ENCODE measurements around the gene IWS1.
"Not testable (repeated sequence)": the region's sequence is repeated elsewhere in the genome, so short reads cannot be mapped to it uniquely, and the experiment has no call there.

IWS1 gene

GRCh38 chr2:127463155-127463991, 62.9 kb downstream of the IWS1 start:
- in situ Hi-C loops (cut with HindIII; ENCODE audit: low sequenced_read_pairs), result no loop called here

- in situ Hi-C loops (cut with HindIII; ENCODE audit: low sequenced_read_pairs), result no loop called here
Measured at GRCh38 chr2:127462461-127462860, 63.8 kb downstream of the IWS1 start.

- in situ Hi-C loops (cut with HindIII; ENCODE audit: low sequenced_read_pairs), result no loop called here
Measured at GRCh38 chr2:127456960-127457359, 69.3 kb downstream of the IWS1 start.

GRCh38 chr2:127455566-127456493, 70.5 kb downstream of the IWS1 start:
- in situ Hi-C loops (cut with HindIII; ENCODE audit: low sequenced_read_pairs), result no loop called here

DNA sequence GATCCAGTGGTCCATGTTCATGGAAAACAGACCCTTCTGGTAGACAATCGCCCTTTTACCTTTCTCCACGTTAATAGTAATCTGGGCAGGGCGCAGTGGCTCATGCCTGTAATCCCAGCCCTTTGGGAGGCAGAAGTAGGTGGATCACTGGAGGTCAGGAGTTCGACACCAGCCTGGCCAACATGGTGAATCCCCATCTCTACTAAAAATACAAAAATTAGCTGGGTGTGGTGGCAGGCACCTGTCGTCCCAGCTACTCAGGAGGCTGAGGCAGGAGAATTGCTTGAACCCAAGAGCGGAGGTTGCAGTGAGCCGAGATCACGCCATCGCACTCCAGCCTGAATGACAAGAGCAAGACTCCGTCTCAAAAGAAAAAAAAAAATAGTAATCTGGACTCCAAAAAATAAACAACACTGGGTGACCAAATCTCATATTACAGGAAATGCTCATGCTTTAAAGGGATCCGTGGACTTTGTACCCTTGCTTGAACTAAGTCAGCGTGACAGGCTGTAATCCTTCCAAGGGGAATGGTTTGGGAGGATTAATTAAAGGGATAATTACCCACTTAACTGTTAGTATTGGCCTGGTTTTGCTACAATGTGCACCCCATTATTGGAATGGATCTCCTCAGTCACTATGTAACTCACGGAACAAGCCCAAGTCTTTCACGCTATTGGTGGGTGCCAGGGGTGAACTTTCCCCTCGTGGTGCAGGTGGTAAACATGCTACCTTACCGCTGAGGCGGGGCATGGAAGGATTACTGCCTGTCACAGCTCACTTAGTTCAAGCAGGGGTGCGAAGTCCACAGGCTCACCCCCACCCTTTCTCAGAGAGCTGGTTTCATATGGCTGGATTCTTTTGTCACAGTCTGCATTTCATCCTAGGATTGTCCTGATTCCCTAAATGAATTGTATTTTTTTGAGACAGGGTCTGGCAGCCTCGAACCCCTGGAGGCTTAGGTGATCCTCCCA, 71.4 kb downstream of the IWS1 start:
- in situ Hi-C loops (cut with HindIII; ENCODE audit: low sequenced_read_pairs), result no loop called here

- in situ Hi-C loops (cut with HindIII; ENCODE audit: low sequenced_read_pairs), result no loop called here
Measured at GRCh38 chr2:127453392-127454171, 72.7 kb downstream of the IWS1 start.

DNA sequence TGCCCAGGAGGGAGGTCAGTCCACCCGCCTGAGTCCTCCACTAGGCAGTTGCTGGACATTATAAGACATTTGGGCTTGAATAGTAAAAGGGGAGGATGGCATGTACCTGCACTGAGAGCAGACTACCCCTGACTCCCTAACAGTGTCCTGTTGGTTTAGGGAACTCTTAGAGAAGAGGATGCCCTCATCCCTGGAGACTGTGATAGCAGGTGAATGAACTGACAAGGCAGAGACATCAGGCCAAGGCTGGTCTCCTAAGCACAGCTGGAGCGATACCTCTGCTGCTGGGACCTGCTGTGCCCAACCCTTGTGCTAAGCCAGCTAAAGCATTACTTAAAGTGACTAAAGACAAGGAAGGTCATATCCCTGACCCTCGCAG, 73.3 kb downstream of the IWS1 start:
- in situ Hi-C loops (cut with HindIII; ENCODE audit: low sequenced_read_pairs), result no loop called here

DNA sequence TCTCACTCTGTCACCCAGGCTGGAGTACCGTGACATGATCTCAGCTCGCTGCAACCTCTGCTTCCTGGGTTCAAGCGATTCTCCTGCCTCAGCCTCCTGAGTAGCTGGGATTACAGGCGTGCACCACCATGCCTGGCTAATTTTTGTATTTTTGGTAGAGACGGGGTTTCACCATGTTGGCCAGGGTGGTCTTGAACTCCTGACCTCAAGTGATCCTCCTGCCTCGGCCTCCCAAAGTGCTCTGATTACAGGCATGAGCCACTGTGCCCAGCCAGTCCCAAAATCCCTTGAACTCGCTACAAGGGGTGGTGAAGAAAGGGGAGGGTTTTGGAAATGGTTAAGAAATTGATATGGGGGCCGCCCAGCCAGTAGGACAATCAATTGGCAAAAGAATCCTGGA, 73.9 kb downstream of the IWS1 start:
- in situ Hi-C loops (cut with HindIII; ENCODE audit: low sequenced_read_pairs), result not testable (repeated sequence)

GRCh38 chr2:127451981-127452380, 74.3 kb downstream of the IWS1 start:
- in situ Hi-C loops (cut with HindIII; ENCODE audit: low sequenced_read_pairs), result no loop called here

DNA sequence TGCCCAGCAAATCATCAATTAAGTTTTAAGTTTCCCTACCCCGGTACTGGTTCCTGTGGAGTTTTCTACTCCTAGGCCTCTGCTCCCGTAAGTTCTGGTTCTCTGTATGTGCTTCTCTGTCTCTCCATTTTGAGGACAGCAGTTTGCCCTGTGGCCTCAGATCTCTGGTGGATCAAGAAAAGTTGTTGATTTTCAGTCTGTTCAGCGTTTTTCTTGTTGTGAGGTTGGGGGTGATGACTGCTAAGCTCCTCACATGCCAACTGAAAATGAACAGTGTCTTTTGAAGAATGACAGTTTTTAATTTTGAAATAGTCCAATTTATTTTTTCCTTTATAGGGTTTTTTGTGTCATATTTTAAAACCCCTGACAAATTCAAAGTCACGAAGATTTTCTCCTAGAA, 76.4 kb downstream of the IWS1 start:
- in situ Hi-C loops (cut with HindIII; ENCODE audit: low sequenced_read_pairs), result no loop called here

DNA sequence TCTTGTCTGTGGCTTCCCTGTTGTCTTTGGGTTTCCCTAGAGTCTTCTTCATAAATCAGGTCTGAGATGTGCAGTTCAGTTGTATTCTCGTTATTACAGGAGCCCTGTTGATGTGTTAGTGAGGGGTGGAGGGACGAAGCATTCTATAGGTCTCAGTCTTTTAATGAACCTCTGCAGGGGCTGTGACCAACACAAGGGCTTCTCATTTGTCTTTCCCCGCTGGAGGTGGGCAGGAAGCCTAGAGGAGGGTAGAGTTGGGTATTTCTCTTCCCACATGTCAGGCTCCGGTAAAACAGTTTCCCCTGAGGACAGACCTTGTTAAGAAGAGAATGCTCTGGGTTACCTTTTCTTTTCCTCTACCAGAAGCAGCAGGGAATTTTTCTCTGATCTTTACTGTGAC, 76.9 kb downstream of the IWS1 start:
- in situ Hi-C loops (cut with HindIII; ENCODE audit: low sequenced_read_pairs), result no loop called here

- in situ Hi-C loops (cut with HindIII; ENCODE audit: low sequenced_read_pairs), result no loop called here
Measured at GRCh38 chr2:127448526-127448925, 77.8 kb downstream of the IWS1 start.

DNA sequence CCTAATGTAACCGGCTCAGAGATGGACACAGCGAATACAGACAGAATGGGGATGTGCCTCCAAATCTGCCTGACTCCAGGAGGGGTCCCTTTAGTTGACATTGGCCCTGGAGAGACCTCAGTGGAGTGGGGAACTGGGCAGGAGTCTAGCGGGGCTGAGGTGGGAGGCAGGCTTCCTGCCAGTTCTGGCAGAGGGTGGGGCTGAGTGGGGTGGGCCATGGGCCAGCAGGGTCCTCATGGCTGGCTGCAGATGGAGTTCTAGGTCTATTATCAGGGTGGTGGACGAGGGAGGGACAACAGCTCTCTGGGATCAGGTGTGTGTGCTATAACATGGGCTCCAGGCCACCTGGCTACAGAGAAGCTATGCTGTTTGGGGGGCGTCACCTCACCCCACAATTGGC, 86.9 kb downstream of the IWS1 start:
- in situ Hi-C loops (cut with HindIII; ENCODE audit: low sequenced_read_pairs), result no loop called here

DNA sequence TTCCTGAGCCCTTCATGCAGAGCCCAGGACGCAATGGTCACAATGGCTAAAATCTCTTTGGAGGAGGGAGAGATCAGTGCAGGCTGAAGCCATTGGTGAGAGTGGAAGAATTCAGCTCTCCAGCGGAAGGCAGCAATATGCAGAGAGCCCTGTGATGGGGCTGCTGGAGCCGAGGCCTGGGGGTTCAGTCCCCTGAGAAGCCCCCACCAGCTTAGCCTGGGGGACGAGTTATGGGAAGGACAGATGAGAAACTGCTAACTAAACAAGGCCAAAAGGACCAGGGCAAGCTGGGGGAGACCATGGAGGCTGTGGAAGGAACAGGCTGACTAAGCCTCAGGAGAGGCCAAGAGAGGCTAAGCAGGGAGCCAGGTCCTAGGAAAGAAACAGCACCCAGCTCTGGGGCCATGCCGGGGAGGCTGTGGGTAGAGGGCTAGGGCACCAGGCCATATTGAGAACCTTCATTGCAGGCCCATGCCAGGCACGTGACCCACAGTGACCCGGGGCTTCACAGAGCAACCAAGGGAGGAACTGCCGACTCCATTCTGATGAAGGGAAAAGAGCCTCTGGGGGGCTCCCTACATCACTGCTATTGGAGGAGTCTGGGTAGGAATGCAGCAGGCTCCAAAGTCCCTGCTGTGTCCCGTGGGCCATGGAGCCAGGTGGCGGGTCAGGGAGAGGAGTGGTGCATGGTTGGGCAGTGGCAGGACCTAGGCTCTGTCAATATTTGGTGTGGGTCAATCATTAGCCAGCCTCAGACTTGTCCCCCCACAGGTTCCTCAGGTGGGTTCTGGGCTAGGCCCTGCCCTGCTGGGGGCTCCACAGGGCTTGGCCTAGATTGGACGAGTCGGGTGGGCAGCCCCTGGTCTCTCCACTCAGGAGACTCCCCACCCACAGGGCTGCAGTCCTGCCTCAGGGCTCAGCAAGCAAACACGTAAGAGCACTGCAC, 88.2 kb downstream of the IWS1 start:
- in situ Hi-C loops (cut with HindIII; ENCODE audit: low sequenced_read_pairs), result no loop called here

DNA sequence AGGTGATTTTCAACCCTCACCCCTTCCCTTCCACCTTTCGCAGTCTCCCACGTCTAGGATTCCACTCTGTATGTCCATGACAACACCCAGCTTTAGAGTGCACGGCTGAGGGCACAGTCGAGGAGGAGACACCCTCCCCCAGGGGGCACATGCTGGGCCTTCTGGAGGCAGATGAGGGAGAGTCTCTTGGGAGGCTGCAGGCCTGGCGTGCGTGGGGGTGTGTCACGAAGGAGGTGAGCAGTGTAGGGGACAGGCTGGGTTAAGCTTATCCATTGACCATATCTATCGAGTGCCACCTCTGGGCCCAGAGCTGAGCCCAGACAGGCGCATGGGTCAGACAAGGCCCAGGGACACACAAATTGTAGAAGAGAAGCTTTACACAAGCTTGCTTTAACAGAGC, 89.2 kb downstream of the IWS1 start:
- in situ Hi-C loops (cut with HindIII; ENCODE audit: low sequenced_read_pairs), result no loop called here

- in situ Hi-C loops (cut with HindIII; ENCODE audit: low sequenced_read_pairs), result no loop called here
Measured at GRCh38 chr2:127434515-127434914, 91.8 kb downstream of the IWS1 start.

DNA sequence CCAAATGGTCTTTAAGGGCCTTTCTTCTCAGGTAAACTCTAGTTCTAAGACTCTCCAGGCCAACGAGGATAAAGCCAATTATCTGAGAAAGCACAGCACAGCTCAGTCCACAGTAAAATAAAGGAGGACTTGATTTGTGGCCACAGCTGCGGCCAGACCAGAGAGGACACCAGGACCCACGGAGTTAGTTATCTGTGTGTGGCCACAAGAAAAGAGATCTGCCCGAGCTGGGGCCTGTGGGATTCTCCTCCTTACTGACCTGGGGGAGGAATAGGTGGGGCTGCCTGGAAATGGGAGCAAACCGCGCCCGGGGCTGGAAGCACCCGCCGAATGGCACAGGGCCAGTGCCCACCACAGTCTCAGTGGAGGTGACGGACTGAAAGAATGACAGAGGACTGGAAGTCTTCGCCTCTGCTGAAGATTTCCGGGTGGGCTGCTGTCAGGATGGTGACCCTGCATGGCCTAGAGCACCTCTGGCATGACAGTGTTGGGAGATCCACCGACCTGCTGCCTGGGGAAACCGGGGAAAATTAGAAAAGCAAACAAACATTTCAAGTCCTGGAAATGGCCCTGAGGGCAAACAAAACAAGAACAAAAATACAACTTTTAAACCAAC, 94.8 kb downstream of the IWS1 start:
- in situ Hi-C loops (cut with HindIII; ENCODE audit: low sequenced_read_pairs), result no loop called here

Measured in DLD1 (cell line).